SK-N-SH (cell line): Measurements from ENCODE around the gene ALG3. TPM values are rescaled to one million over a fixed set of nuclear protein-coding genes. Genes with fewer than 3 reads are reported as not detected.

Experiments used
- CTCF ChIA-PET: fragments of 300-600, 350-600 bp; formaldehyde crosslinking; extraction: SDS; loops from one replicate; lab custom pipeline; 2021; lab: Yijun Ruan, JAX
- POLR2A ChIA-PET: fragments of 350-600 bp; sonication (Branson Sonifier 250); formaldehyde crosslinking; extraction: SDS; loops from one replicate; lab custom pipeline; 2020; ENCODE audit warnings: antibody characterized with exemption, inconsistent platforms; lab: Yijun Ruan, JAX
- DNase-seq: peaks from one replicate; pipeline ENCODE4 v3.0.0; 2012
- H2AFZ ChIP-seq: fragments of 200-600 bp; sonication (generic); 2 replicates; pipeline ENCODE4 v1.8.1; 2016; ENCODE audit warnings: antibody characterized with exemption, mild to moderate bottlenecking, low read depth
- H3F3A ChIP-seq: fragments of 200-600 bp; sonication (generic); replicated peaks from 2 replicates; pipeline ENCODE3; 2016; ENCODE audit warnings: antibody characterized with exemption, mild to moderate bottlenecking; ENCODE audit not compliant: insufficient read depth
- H3K27ac ChIP-seq, 2 experiments: fragments of 200-500 bp in 1 of 2; fragments of 200-600 bp in 1 of 2; sonication (Bioruptor generic) in 1 of 2; sonication (generic), shearing (Covaris generic) in 1 of 2; 2 replicates each; pipeline versions ENCODE4 v1.5.1 to v1.6.1; 2014 to 2016; ENCODE audit warnings: low read depth in 2 of 2, inconsistent platforms in 1 of 2, low read length in 1 of 2, mild to moderate bottlenecking in 1 of 2, mixed read lengths in 1 of 2
- H3K27me3 ChIP-seq: fragments of 200-600 bp; sonication (generic), shearing (Covaris generic); 2 replicates; pipeline ENCODE4 v1.6.1; 2016; ENCODE audit warnings: mixed run types; ENCODE audit not compliant: insufficient read depth
- H3K36me3 ChIP-seq, 2 experiments: fragments of 200-500 bp in 1 of 2; fragments of 200-600 bp in 1 of 2; sonication (Bioruptor generic) in 1 of 2; sonication (generic) in 1 of 2; replicated peaks in 1 of 2; 2 replicates each; pipeline versions ENCODE3 to v1.5.1; 2014 to 2016; ENCODE audit warnings: low read length in 1 of 2, mild to moderate bottlenecking in 1 of 2; ENCODE audit not compliant: insufficient read depth in 2 of 2, control insufficient read depth in 1 of 2
- H3K4me1 ChIP-seq, 2 experiments: fragments of 200-500 bp in 1 of 2; fragments of 200-600 bp in 1 of 2; sonication (Bioruptor generic) in 1 of 2; sonication (generic), shearing (Covaris generic) in 1 of 2; 2 replicates each; pipeline versions ENCODE4 v1.5.1 to v1.6.1; 2014 to 2016; ENCODE audit warnings: low read depth in 1 of 2, low read length in 1 of 2, mixed run types in 1 of 2; ENCODE audit not compliant: insufficient read depth in 2 of 2, control insufficient read depth in 1 of 2
- H3K4me2 ChIP-seq: fragments of 200-600 bp; sonication (generic), shearing (Covaris generic); 2 replicates; pipeline ENCODE4 v1.6.1; 2017; ENCODE audit warnings: mixed run types
- H3K4me3 ChIP-seq, 2 experiments: fragments of 200-500 bp in 1 of 2; fragments of 200-600 bp in 1 of 2; sonication (Bioruptor generic) in 1 of 2; sonication (generic), shearing (Covaris generic) in 1 of 2; 2 replicates each; pipeline versions ENCODE4 v1.5.1 to v1.8.1; 2014 to 2016; ENCODE audit warnings: low read depth in 2 of 2, inconsistent platforms in 1 of 2, low read length in 1 of 2, mild to moderate bottlenecking in 1 of 2, mixed read lengths in 1 of 2, moderate library complexity in 1 of 2
- H3K79me2 ChIP-seq: fragments of 200-600 bp; sonication (generic); 2 replicates; pipeline ENCODE4 v1.8.1; 2017; ENCODE audit warnings: mild to moderate bottlenecking; ENCODE audit not compliant: insufficient read depth
- H3K9ac ChIP-seq: fragments of 200-600 bp; sonication (generic); 2 replicates; pipeline ENCODE4 v1.6.1; 2017; ENCODE audit warnings: mixed run types
- H3K9me2 ChIP-seq: fragments of 200-600 bp; sonication (generic); 2 replicates; pipeline ENCODE4 v1.6.1; 2017; ENCODE audit warnings: mixed run types
- H3K9me3 ChIP-seq: fragments of 200-600 bp; sonication (generic); 2 replicates; pipeline ENCODE4 v1.6.1; 2017; ENCODE audit warnings: mixed run types, mild to moderate bottlenecking, moderate library complexity
- H4K20me1 ChIP-seq: fragments of 200-600 bp; sonication (generic); 2 replicates; pipeline ENCODE4 v1.6.1; 2017; ENCODE audit warnings: mild to moderate bottlenecking, mixed run types; ENCODE audit not compliant: insufficient read depth
- CHD2 ChIP-seq: fragments of 150-350 bp; IDR thresholded peaks from 2 replicates; pipeline ENCODE4 v1.6.1; 2018; ENCODE audit warnings: low read length; ENCODE audit not compliant: partially characterized antibody
- EZH2phosphoT487 ChIP-seq: fragments of 200-600 bp; sonication (generic); IDR thresholded peaks from 2 replicates; pipeline ENCODE4 v1.6.1; 2017; ENCODE audit warnings: low read depth, mixed run types, mild to moderate bottlenecking, antibody characterized with exemption, moderate library complexity, borderline replicate concordance
- FOXM1 ChIP-seq: IDR thresholded peaks from 2 replicates; pipeline ENCODE4 v1.4.0; 2012; ENCODE audit warnings: low read depth, mild to moderate bottlenecking
- GATA2 ChIP-seq: sonication (generic); formaldehyde crosslinking; IDR thresholded peaks from 2 replicates; pipeline ENCODE4 v1.5.0; 2020; ENCODE audit warnings: mild to moderate bottlenecking, missing genetic modification reagents
- MXI1 ChIP-seq: IDR thresholded peaks from 2 replicates; pipeline ENCODE4 v1.6.1; 2012; ENCODE audit warnings: mild to moderate bottlenecking, low read depth, low read length, improper control_type of control experiment
- NRF1 ChIP-seq: IDR thresholded peaks from 2 replicates; pipeline ENCODE4 v1.6.1; 2012; ENCODE audit warnings: low read depth, mild to moderate bottlenecking, low read length
- RAD21 ChIP-seq: IDR thresholded peaks from 2 replicates; pipeline ENCODE4 v1.6.1; 2012; ENCODE audit warnings: mild to moderate bottlenecking, low read length
- RCOR1 ChIP-seq: fragments of 150-350 bp; IDR thresholded peaks from 2 replicates; pipeline ENCODE4 v1.6.1; 2017; ENCODE audit warnings: antibody characterized with exemption, low read length
- TCF12 ChIP-seq: IDR thresholded peaks from 2 replicates; pipeline ENCODE4 v1.4.0; 2012
- WGBS: methylation state at CpG from one replicate; pipeline ENCODE4 v1.1.6; 2017; ENCODE audit warnings: low lambda C conversion rate; 5-methylcytosine and 5-hydroxymethylcytosine counted together
- polyA plus RNA-seq, 3 experiments: library from polyadenylated mRNA; depleted of rRNA; stranded (reverse); fragments of >200 nt; gene quantifications; 2 replicates each; pipeline ENCODE4 v1.2.3, GENCODE V29; 2012
- TF ChIP-seq, protein P1 (sequence below): IDR thresholded peaks from 2 replicates; pipeline ENCODE4 v1.6.1; 2012; ENCODE audit warnings: mild to moderate bottlenecking, low read depth, low read length, moderate library complexity
- TF ChIP-seq, protein P2 (sequence below): fragments of 150-350 bp; IDR thresholded peaks from 2 replicates; pipeline ENCODE4 v1.6.1; 2017; ENCODE audit warnings: antibody characterized with exemption, low read length, low read depth, borderline replicate concordance
- TF ChIP-seq, protein P3 (sequence below): fragments of 150-350 bp; IDR thresholded peaks from 2 replicates; pipeline ENCODE4 v1.6.1; 2016; ENCODE audit warnings: mild to moderate bottlenecking, low read depth, low read length
- TF ChIP-seq, protein P4 (sequence below): fragments of 200-600 bp; sonication (generic); IDR thresholded peaks from 2 replicates; pipeline ENCODE4 v1.6.1; 2017; ENCODE audit warnings: antibody characterized with exemption, mild to moderate bottlenecking, moderate library complexity

The ALG3 gene
- polyA plus RNA-seq, 1 of the 3 experiments (the other 2 are of a cell fraction) = 66.0 TPM

DNA sequence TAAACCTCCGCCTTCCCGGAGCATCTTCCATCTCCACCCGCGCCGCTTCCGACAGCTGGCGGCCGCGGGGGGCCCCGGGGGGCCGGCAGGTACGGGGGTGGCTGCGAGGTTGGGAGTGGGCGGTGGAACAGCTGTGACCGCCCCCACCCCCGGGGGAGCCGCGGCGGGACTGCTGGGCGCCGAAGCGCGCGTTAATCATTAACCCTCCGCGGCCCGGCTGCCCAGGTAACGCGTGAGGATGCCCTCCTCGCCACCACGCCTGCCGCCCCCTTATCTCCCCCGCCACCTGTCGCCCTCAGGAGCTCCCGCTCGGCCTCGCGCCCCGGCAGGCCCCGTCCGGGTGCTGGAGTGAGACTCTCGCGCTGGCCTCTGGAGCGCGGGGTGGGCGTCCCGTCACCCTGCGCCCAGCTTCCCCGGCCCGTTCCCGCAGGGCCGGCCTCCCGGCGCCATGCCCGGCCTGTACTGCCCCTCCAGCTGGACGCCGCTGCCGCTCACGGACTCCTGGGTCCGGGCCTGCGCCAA lies 18.6 kb downstream of the ALG3 start:
- H3K79me2 ChIP-seq = no peaks in the 10 kb centered on the region
- H3K4me1 ChIP-seq = peaks cover 0 to 28% of the 10 kb centered on the region in 2 experiments; a peak in 2 of 4 replicates
- peak overlapping the region; percentile 50 to 64; a peak in 3 of 4 replicates for H3K4me3 ChIP-seq
- CTCF ChIA-PET = interaction anchor here (0.6 to 5.9 kb wide), 13 partner anchors 7 to 334 kb away, joined by 3 to 61 read pairs (median 8); partner anchors contain the start of genes ALG3, CAMK2N2 and EEF1AKMT4
- 0 out of 2 replicates have a peak, but pooled peaks have one; percentile 16 for TF ChIP-seq EZH2phosphoT487
- TF ChIP-seq, protein P1, sequence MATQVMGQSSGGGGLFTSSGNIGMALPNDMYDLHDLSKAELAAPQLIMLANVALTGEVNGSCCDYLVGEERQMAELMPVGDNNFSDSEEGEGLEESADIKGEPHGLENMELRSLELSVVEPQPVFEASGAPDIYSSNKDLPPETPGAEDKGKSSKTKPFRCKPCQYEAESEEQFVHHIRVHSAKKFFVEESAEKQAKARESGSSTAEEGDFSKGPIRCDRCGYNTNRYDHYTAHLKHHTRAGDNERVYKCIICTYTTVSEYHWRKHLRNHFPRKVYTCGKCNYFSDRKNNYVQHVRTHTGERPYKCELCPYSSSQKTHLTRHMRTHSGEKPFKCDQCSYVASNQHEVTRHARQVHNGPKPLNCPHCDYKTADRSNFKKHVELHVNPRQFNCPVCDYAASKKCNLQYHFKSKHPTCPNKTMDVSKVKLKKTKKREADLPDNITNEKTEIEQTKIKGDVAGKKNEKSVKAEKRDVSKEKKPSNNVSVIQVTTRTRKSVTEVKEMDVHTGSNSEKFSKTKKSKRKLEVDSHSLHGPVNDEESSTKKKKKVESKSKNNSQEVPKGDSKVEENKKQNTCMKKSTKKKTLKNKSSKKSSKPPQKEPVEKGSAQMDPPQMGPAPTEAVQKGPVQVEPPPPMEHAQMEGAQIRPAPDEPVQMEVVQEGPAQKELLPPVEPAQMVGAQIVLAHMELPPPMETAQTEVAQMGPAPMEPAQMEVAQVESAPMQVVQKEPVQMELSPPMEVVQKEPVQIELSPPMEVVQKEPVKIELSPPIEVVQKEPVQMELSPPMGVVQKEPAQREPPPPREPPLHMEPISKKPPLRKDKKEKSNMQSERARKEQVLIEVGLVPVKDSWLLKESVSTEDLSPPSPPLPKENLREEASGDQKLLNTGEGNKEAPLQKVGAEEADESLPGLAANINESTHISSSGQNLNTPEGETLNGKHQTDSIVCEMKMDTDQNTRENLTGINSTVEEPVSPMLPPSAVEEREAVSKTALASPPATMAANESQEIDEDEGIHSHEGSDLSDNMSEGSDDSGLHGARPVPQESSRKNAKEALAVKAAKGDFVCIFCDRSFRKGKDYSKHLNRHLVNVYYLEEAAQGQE = no peak
- POLR2A ChIA-PET = interaction anchor here (0.6 to 2.1 kb wide), 4 partner anchors 12 to 346 kb away, joined by 3 to 6 read pairs (median 3); no protein-coding TSS in a partner anchor
- peaks cover 27% of the 10 kb centered on the region for H3K27me3 ChIP-seq
- no peak overlapping the region for H3K9ac ChIP-seq
- no peaks in the 10 kb centered on the region for H3F3A ChIP-seq
- peak overlapping the region; percentile 95 for H3K4me2 ChIP-seq
- H4K20me1 ChIP-seq = no peaks in the 10 kb centered on the region
- H3K36me3 ChIP-seq = no peaks in the 10 kb centered on the region
- WGBS = 2% methylated on average over 18 of the region's 61 CpGs
- H2AFZ ChIP-seq = peak overlapping the region; percentile 76; the same call in 1 of the 2 replicates
- no peak overlapping the region for H3K27ac ChIP-seq
- H3K9me2 ChIP-seq = no peaks in the 10 kb centered on the region
- peak; percentile 76 for DNase-seq
- H3K9me3 ChIP-seq = no peaks in the 10 kb centered on the region

DNA sequence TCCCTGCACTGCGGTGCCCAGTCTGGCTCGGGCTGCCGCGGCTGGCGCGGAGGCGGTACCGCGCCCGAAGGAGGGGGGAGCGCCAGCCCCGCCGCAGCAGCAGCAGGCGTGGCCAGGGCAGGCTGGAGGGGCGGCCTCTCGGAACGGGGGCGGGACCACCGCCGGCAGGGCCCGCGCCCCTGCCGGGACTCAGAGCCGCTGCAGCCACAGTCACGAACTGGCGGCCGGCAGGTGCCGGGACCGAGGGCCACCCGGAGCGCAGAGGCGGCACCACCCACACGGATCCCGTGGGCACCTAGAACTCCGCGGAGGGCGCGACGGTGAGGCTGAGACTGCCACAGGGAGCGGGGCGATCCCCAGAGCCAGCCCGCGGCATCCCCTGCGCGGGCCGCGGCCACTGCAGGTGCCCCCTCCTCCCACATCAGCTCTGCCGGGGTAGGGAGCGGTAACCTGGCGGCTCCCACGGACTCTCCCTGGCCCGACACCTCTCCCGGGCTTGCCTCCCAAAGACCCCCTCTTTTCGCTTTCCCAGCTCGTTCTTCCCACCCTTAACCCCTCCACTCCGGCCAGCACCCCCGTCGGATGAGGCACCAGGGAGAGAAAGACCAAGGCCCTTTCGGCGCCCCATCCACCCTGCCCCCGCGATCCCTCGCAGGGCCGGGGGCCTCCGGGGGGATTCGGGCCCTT lies 19.2 kb downstream of the ALG3 start, which contains the start of gene VWA5B2:
VWA5B2 (plus strand) TSS at position 192 of the 687 bp plus-strand sequence. CDS start 944 bp downstream, outside the sequence.
- CTCF ChIA-PET = interaction anchor here (0.6 to 5.9 kb wide), 13 partner anchors 8 to 334 kb away, joined by 3 to 61 read pairs (median 8); partner anchors contain the start of genes ALG3, CAMK2N2 and EEF1AKMT4
- POLR2A ChIA-PET = interaction anchor here (0.6 to 2.1 kb wide), 4 partner anchors 12 to 345 kb away, joined by 3 to 6 read pairs (median 3); no protein-coding TSS in a partner anchor
- TF ChIP-seq FOXM1 = no peak
- TF ChIP-seq RCOR1 = no peak
- no peak for TF ChIP-seq GATA2
- no peak for TF ChIP-seq TCF12
- TF ChIP-seq, protein P2, sequence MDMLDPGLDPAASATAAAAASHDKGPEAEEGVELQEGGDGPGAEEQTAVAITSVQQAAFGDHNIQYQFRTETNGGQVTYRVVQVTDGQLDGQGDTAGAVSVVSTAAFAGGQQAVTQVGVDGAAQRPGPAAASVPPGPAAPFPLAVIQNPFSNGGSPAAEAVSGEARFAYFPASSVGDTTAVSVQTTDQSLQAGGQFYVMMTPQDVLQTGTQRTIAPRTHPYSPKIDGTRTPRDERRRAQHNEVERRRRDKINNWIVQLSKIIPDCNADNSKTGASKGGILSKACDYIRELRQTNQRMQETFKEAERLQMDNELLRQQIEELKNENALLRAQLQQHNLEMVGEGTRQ = no peak
- TF ChIP-seq, protein P3, sequence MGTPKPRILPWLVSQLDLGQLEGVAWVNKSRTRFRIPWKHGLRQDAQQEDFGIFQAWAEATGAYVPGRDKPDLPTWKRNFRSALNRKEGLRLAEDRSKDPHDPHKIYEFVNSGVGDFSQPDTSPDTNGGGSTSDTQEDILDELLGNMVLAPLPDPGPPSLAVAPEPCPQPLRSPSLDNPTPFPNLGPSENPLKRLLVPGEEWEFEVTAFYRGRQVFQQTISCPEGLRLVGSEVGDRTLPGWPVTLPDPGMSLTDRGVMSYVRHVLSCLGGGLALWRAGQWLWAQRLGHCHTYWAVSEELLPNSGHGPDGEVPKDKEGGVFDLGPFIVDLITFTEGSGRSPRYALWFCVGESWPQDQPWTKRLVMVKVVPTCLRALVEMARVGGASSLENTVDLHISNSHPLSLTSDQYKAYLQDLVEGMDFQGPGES = no peak
- TF ChIP-seq CHD2 = peak; percentile 4
- no peak for TF ChIP-seq NRF1
- TF ChIP-seq RAD21 = 0 out of 2 replicates have a peak, but pooled peaks have one; percentile 16
- TF ChIP-seq, protein P4, sequence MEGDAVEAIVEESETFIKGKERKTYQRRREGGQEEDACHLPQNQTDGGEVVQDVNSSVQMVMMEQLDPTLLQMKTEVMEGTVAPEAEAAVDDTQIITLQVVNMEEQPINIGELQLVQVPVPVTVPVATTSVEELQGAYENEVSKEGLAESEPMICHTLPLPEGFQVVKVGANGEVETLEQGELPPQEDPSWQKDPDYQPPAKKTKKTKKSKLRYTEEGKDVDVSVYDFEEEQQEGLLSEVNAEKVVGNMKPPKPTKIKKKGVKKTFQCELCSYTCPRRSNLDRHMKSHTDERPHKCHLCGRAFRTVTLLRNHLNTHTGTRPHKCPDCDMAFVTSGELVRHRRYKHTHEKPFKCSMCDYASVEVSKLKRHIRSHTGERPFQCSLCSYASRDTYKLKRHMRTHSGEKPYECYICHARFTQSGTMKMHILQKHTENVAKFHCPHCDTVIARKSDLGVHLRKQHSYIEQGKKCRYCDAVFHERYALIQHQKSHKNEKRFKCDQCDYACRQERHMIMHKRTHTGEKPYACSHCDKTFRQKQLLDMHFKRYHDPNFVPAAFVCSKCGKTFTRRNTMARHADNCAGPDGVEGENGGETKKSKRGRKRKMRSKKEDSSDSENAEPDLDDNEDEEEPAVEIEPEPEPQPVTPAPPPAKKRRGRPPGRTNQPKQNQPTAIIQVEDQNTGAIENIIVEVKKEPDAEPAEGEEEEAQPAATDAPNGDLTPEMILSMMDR = peak; percentile 21; the same call in 1 of the 2 replicates
- peak; percentile 55; the same call in 1 of the 2 replicates for TF ChIP-seq EZH2phosphoT487
- peak; percentile 52; the same call in 1 of the 2 replicates for TF ChIP-seq MXI1
- H3K27ac ChIP-seq = no peak within 1 kb of the TSS
- H3K4me1 ChIP-seq = peaks cover 0 to 26% of the 10 kb centered on the region in 2 experiments; a peak in 2 of 4 replicates
- H3K4me2 ChIP-seq = peak within 1 kb of the TSS; percentile 95
- peak; percentile 99 for DNase-seq
- peaks cover 27% of the 10 kb centered on the region for H3K27me3 ChIP-seq
- no peaks in the 10 kb centered on the region for H3K9me3 ChIP-seq
- peak within 1 kb of the TSS; percentile 76 for H2AFZ ChIP-seq
- no peaks in the 10 kb centered on the region for H3K9me2 ChIP-seq
- no peak within 1 kb of the TSS for H3K9ac ChIP-seq
- H4K20me1 ChIP-seq = no peaks in the 10 kb centered on the region
- H3K36me3 ChIP-seq = no peaks in the 10 kb centered on the region
- 2% methylated on average over 17 of the region's 66 CpGs for WGBS
- H3K4me3 ChIP-seq = peak within 1 kb of the TSS; percentile 50 to 64
- H3K79me2 ChIP-seq = no peaks in the 10 kb centered on the region
- H3F3A ChIP-seq = no peaks in the 10 kb centered on the region
